ENCODE results near the gene NUP210.

NUP210 gene

GRCh38 chr3:13353506-13353905 lies 66.6 kb downstream of the NUP210 start:
- Histone ChIP-seq H3K4me3 (ENCODE audit: low read length) (no peak overlapping the region), H3K9me3 (replicated peaks; ENCODE audit: low read length) (no peaks in the 10 kb centered on the region), H3K4me1 (ENCODE audit: control insufficient read depth, insufficient read depth, low read length) (no peaks in the 10 kb centered on the region), H3K27me3 (ENCODE audit: control insufficient read depth, insufficient read depth, low read length) (no peaks in the 10 kb centered on the region), H3K4me2 (ENCODE audit: low read length) (no peak overlapping the region), H3K36me3 (ENCODE audit: insufficient read depth, low read length) (no peaks in the 10 kb centered on the region), H3K9ac (ENCODE audit: low read depth, low read length) (no peak overlapping the region)

- Histone ChIP-seq H3K36me3 (ENCODE audit: insufficient read depth, low read length) (no peaks in the 10 kb centered on the region), H3K4me3 (ENCODE audit: low read length) (no peak overlapping the region), H3K27me3 (ENCODE audit: control insufficient read depth, insufficient read depth, low read length) (no peaks in the 10 kb centered on the region), H3K4me1 (ENCODE audit: control insufficient read depth, insufficient read depth, low read length) (no peaks in the 10 kb centered on the region), H3K4me2 (ENCODE audit: low read length) (no peak overlapping the region), H3K9ac (ENCODE audit: low read depth, low read length) (no peak overlapping the region), H3K9me3 (replicated peaks; ENCODE audit: low read length) (no peaks in the 10 kb centered on the region)
These were observed 67.4 kb downstream of the NUP210 start for GRCh38 chr3:13352621-13353131.

- Histone ChIP-seq H3K4me1 (ENCODE audit: control insufficient read depth, insufficient read depth, low read length) (no peaks in the 10 kb centered on the region), H3K27me3 (ENCODE audit: control insufficient read depth, insufficient read depth, low read length) (no peaks in the 10 kb centered on the region), H3K9ac (ENCODE audit: low read depth, low read length) (no peak overlapping the region), H3K36me3 (ENCODE audit: insufficient read depth, low read length) (no peaks in the 10 kb centered on the region), H3K9me3 (replicated peaks; ENCODE audit: low read length) (no peaks in the 10 kb centered on the region), H3K4me2 (ENCODE audit: low read length) (no peak overlapping the region), H3K4me3 (ENCODE audit: low read length) (no peak overlapping the region)
These were observed 70.3 kb downstream of the NUP210 start for GRCh38 chr3:13349823-13350222.

- Histone ChIP-seq H3K9ac (ENCODE audit: low read depth, low read length) (no peak overlapping the region), H3K27me3 (ENCODE audit: control insufficient read depth, insufficient read depth, low read length) (no peaks in the 10 kb centered on the region), H3K4me2 (ENCODE audit: low read length) (no peak overlapping the region), H3K4me1 (ENCODE audit: control insufficient read depth, insufficient read depth, low read length) (no peaks in the 10 kb centered on the region), H3K36me3 (ENCODE audit: insufficient read depth, low read length) (no peaks in the 10 kb centered on the region), H3K4me3 (ENCODE audit: low read length) (no peak overlapping the region), H3K9me3 (replicated peaks; ENCODE audit: low read length) (no peaks in the 10 kb centered on the region)
These were observed 71.3 kb downstream of the NUP210 start for GRCh38 chr3:13348661-13349396.

GRCh38 chr3:13348100-13348499 lies 72.0 kb downstream of the NUP210 start:
- Histone ChIP-seq H3K4me1 (ENCODE audit: control insufficient read depth, insufficient read depth, low read length) (no peaks in the 10 kb centered on the region), H3K4me2 (ENCODE audit: low read length) (no peak overlapping the region), H3K36me3 (ENCODE audit: insufficient read depth, low read length) (no peaks in the 10 kb centered on the region), H3K27me3 (ENCODE audit: control insufficient read depth, insufficient read depth, low read length) (no peaks in the 10 kb centered on the region), H3K4me3 (ENCODE audit: low read length) (no peak overlapping the region), H3K9me3 (replicated peaks; ENCODE audit: low read length) (no peaks in the 10 kb centered on the region), H3K9ac (ENCODE audit: low read depth, low read length) (no peak overlapping the region)

GRCh38 chr3:13347390-13347950 lies 72.7 kb downstream of the NUP210 start:
- no peaks in the 10 kb centered on the region for H3K36me3 ChIP-seq (ENCODE audit: insufficient read depth, low read length)

GRCh38 chr3:13346481-13347389 lies 73.4 kb downstream of the NUP210 start:
- Histone ChIP-seq H3K4me2 (ENCODE audit: low read length) (no peak overlapping the region), H3K4me3 (ENCODE audit: low read length) (no peak overlapping the region), H3K27me3 (ENCODE audit: control insufficient read depth, insufficient read depth, low read length) (no peaks in the 10 kb centered on the region), H3K36me3 (ENCODE audit: insufficient read depth, low read length) (no peaks in the 10 kb centered on the region), H3K9ac (ENCODE audit: low read depth, low read length) (no peak overlapping the region), H3K9me3 (replicated peaks; ENCODE audit: low read length) (no peaks in the 10 kb centered on the region), H3K4me1 (ENCODE audit: control insufficient read depth, insufficient read depth, low read length) (no peaks in the 10 kb centered on the region)

More at GRCh38 chr3:13347390-13347950, 72.7 kb downstream of the NUP210 start:
- Histone ChIP-seq H3K9ac (ENCODE audit: low read depth, low read length) (no peak overlapping the region), H3K4me1 (ENCODE audit: control insufficient read depth, insufficient read depth, low read length) (no peaks in the 10 kb centered on the region), H3K4me3 (ENCODE audit: low read length) (no peak overlapping the region), H3K4me2 (ENCODE audit: low read length) (no peak overlapping the region), H3K9me3 (replicated peaks; ENCODE audit: low read length) (no peaks in the 10 kb centered on the region), H3K27me3 (ENCODE audit: control insufficient read depth, insufficient read depth, low read length) (no peaks in the 10 kb centered on the region)

GRCh38 chr3:13345772-13346171 lies 74.3 kb downstream of the NUP210 start:
- Histone ChIP-seq H3K4me3 (ENCODE audit: low read length) (no peak overlapping the region), H3K36me3 (ENCODE audit: insufficient read depth, low read length) (no peaks in the 10 kb centered on the region), H3K9me3 (replicated peaks; ENCODE audit: low read length) (no peaks in the 10 kb centered on the region), H3K4me2 (ENCODE audit: low read length) (no peak overlapping the region), H3K9ac (ENCODE audit: low read depth, low read length) (no peak overlapping the region), H3K4me1 (ENCODE audit: control insufficient read depth, insufficient read depth, low read length) (no peaks in the 10 kb centered on the region), H3K27me3 (ENCODE audit: control insufficient read depth, insufficient read depth, low read length) (no peaks in the 10 kb centered on the region)

- Histone ChIP-seq H3K27me3 (ENCODE audit: control insufficient read depth, insufficient read depth, low read length) (no peaks in the 10 kb centered on the region), H3K36me3 (ENCODE audit: insufficient read depth, low read length) (no peaks in the 10 kb centered on the region), H3K4me2 (ENCODE audit: low read length) (no peak overlapping the region), H3K9me3 (replicated peaks; ENCODE audit: low read length) (no peaks in the 10 kb centered on the region), H3K4me3 (ENCODE audit: low read length) (no peak overlapping the region), H3K9ac (ENCODE audit: low read depth, low read length) (no peak overlapping the region), H3K4me1 (ENCODE audit: control insufficient read depth, insufficient read depth, low read length) (no peaks in the 10 kb centered on the region)
These were observed 74.8 kb downstream of the NUP210 start for GRCh38 chr3:13345284-13345683.

GRCh38 chr3:13344663-13345062 lies 75.5 kb downstream of the NUP210 start:
- Histone ChIP-seq H3K9ac (ENCODE audit: low read depth, low read length) (no peak overlapping the region), H3K9me3 (replicated peaks; ENCODE audit: low read length) (no peaks in the 10 kb centered on the region), H3K36me3 (ENCODE audit: insufficient read depth, low read length) (no peaks in the 10 kb centered on the region), H3K4me1 (ENCODE audit: control insufficient read depth, insufficient read depth, low read length) (no peaks in the 10 kb centered on the region), H3K4me2 (ENCODE audit: low read length) (no peak overlapping the region), H3K4me3 (ENCODE audit: low read length) (no peak overlapping the region), H3K27me3 (ENCODE audit: control insufficient read depth, insufficient read depth, low read length) (no peaks in the 10 kb centered on the region)

- H3K9ac ChIP-seq (ENCODE audit: low read depth, low read length): no peak overlapping the region
- H3K4me3 ChIP-seq (ENCODE audit: low read length): no peak overlapping the region
- no peaks in the 10 kb centered on the region for H3K9me3 ChIP-seq (replicated peaks; ENCODE audit: low read length)
- no peaks in the 10 kb centered on the region for H3K27me3 ChIP-seq (ENCODE audit: control insufficient read depth, insufficient read depth, low read length)
- H3K36me3 ChIP-seq (ENCODE audit: insufficient read depth, low read length): no peaks in the 10 kb centered on the region
- H3K4me1 ChIP-seq (ENCODE audit: control insufficient read depth, insufficient read depth, low read length): no peaks in the 10 kb centered on the region
- H3K4me2 ChIP-seq (ENCODE audit: low read length): no peak overlapping the region
These were observed 76.5 kb downstream of the NUP210 start for GRCh38 chr3:13343601-13344000.
